ENCODE results near the gene MORN1. TPM values are rescaled to one million over a fixed set of nuclear protein-coding genes. Genes with fewer than 3 reads are reported as not detected.

Gene MORN1
- total RNA-seq, 4 donors from 2014 or later: 3.0 to 34.0 (median 12.5) TPM

DNA sequence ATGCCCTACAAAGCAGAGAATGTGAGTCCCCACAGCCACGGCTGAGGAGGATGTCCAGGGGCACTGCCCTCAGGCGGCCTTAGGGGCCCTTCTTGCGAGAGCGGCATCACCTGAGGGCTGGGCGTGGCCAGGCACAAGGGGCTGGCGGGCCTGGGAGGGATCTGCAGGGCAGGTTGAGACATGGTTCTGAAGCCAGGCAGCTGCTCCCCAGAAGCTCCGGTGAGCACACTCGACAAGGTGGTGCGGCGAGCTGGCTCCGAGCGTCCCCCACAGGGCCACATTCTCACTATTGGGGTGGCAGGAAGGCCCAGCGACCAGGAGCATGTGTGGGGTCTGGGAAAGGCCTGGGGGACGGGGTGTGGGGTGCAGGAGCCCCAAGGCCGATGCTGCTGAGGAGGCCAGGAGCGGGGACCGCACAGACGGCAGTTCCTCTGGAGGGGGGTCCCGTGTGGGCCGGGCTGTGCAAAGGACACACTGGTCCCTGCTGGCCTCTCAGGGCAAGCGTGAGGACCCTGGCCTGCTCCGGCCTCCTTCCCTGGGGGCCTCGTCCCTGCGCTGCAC is 47.2 kb downstream of the MORN1 start:
- 88% methylated on average over 17 of the region's 24 CpGs; no CpG with 5 or more reads in 1 of the 2 donors for WGBS, 2 donors (ENCODE audit: low coverage in 1 of 2)
- H3K36me3 ChIP-seq: no peaks in the 10 kb centered on the region
- H3K4me3 ChIP-seq: no peak overlapping the region
- in situ Hi-C loops (cut with MboI; ENCODE audit: low pct_ligation_motif_present in 1 of 4, low pct_unique_long_range_greater_than_20kb in 1 of 4, low sequenced_read_pairs in 3 of 4) (no loop called here), intact Hi-C loops (cut with DNase I; ENCODE audit: low total_unique reads) (no loop called here)
- H3K9me3 ChIP-seq: no peaks in the 10 kb centered on the region
- no peak overlapping the region for H3K27ac ChIP-seq
- no peaks in the 10 kb centered on the region for H3K4me1 ChIP-seq
- DNase-seq: no peak
- no peaks in the 10 kb centered on the region for H3K27me3 ChIP-seq
- TF ChIP-seq EP300 (IDR thresholded peaks at IDR 0.05; ENCODE audit: low read depth) (no peak), POLR2AphosphoS5 (IDR thresholded peaks at IDR 0.05) (no peak), POLR2A (IDR thresholded peaks at IDR 0.05) (no peak)
- TF ChIP-seq, protein P1, sequence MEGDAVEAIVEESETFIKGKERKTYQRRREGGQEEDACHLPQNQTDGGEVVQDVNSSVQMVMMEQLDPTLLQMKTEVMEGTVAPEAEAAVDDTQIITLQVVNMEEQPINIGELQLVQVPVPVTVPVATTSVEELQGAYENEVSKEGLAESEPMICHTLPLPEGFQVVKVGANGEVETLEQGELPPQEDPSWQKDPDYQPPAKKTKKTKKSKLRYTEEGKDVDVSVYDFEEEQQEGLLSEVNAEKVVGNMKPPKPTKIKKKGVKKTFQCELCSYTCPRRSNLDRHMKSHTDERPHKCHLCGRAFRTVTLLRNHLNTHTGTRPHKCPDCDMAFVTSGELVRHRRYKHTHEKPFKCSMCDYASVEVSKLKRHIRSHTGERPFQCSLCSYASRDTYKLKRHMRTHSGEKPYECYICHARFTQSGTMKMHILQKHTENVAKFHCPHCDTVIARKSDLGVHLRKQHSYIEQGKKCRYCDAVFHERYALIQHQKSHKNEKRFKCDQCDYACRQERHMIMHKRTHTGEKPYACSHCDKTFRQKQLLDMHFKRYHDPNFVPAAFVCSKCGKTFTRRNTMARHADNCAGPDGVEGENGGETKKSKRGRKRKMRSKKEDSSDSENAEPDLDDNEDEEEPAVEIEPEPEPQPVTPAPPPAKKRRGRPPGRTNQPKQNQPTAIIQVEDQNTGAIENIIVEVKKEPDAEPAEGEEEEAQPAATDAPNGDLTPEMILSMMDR (IDR thresholded peaks at IDR 0.05): no peak

DNA sequence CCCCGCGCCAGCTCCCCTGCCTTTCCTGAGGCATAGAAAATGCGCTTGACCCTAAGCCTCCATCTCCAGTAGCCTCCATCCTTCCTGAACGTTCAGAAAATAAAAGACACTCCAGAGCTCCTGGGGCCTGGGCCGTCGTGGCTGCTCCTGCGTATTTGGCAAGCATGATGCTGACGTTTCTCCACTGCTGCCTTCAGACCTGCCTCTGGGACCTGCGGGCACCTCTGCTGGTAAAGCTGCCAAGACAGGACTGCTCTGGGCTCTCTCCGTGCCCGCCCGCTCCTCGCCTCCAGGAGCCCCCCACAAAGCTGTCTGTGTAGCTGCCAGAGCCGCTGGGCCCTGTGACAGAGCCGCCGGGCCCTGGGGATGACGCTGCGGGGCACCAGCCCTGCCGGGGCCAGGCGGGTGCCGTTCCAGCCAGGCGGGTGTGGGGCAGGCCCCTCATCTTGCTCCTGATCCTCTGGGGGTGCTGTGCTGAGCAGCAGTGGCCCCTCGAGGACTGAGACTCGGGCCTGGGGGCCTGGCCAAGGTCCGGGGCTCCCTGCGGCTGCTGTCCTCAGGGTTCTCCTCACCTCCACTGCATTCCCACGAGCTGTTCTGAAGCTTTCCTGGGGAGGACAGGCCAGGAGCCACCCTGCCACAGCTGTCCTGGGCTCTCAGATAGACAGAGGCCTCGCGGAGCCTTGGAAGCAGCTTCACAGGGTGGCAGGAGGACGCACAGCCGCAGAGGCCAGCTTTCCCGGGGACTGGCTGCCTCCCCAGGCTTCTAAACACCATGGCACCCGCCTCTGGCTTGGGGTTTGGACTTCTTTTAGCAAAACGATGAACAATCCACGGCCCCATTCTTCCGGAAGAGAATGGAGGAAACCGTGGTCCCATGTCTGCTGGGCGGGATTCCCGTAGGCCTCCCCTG is 48.1 kb downstream of the MORN1 start:
- H3K4me1 ChIP-seq: no peaks in the 10 kb centered on the region
- H3K27me3 ChIP-seq: no peaks in the 10 kb centered on the region
- in situ Hi-C loops (cut with MboI; ENCODE audit: low pct_ligation_motif_present in 1 of 4, low pct_unique_long_range_greater_than_20kb in 1 of 4, low sequenced_read_pairs in 3 of 4) (no loop called here), intact Hi-C loops (cut with DNase I; ENCODE audit: low total_unique reads) (no loop called here)
- 80 to 84% methylated on average over 4 to 34 of the region's 39 CpGs for WGBS, 2 donors (ENCODE audit: low coverage in 1 of 2)
- DNase-seq: no peak
- H3K9me3 ChIP-seq: no peaks in the 10 kb centered on the region
- H3K27ac ChIP-seq: no peak overlapping the region
- TF ChIP-seq, protein P1 (IDR thresholded peaks at IDR 0.05): no peak
- no peak for TF ChIP-seq EP300 (IDR thresholded peaks at IDR 0.05; ENCODE audit: low read depth)
- H3K36me3 ChIP-seq: no peaks in the 10 kb centered on the region
- no peak overlapping the region for H3K4me3 ChIP-seq

DNA sequence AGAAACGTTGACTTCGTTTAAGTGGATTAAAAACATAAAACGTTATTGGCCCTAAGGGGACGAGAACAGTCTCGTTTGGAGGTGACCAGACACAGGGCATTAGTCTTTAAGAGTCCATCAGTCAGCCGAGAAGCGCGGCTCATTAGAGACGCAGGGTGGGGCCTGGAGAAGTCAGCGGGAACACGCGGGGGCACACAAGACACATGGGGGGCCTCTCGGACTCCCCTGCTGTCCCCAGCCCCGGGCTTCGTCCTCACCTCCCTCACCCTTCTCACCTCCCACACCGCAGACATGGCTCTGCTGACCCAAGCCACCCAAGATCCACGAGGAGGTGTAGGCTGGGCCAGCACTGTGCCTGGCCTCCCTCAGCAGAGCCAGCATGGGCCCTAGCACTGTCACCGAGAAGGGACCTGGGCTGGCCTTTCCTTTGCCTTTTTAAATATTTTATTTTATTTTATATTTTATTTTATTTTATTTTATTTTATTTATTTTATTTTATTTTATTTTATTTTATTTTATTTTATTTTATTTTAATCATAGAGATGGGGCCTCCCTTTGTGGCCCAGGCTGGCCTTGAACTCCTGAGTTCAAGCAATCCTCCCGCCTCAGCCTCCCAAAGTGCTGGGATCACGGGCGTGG is 48.9 kb downstream of the MORN1 start:
- intact Hi-C loops (cut with DNase I; ENCODE audit: low total_unique reads): no loop called here
- Histone ChIP-seq H3K27ac (no peak overlapping the region), H3K4me1 (no peaks in the 10 kb centered on the region), H3K4me3 (no peak overlapping the region), H3K36me3 (no peaks in the 10 kb centered on the region), H3K27me3 (no peaks in the 10 kb centered on the region), H3K9me3 (no peaks in the 10 kb centered on the region)
- TF ChIP-seq POLR2AphosphoS5 (IDR thresholded peaks at IDR 0.05) (no peak), POLR2A (IDR thresholded peaks at IDR 0.05) (no peak), EP300 (IDR thresholded peaks at IDR 0.05; ENCODE audit: low read depth) (no peak)
- TF ChIP-seq, protein P1 (IDR thresholded peaks at IDR 0.05): no peak
- in situ Hi-C loops (cut with MboI; ENCODE audit: low pct_ligation_motif_present in 1 of 4, low pct_unique_long_range_greater_than_20kb in 1 of 4, low sequenced_read_pairs in 3 of 4): no loop called here
- 81% methylated on average over 21 of the region's 21 CpGs; no CpG with 5 or more reads in 1 of the 2 donors for WGBS, 2 donors (ENCODE audit: low coverage in 1 of 2)
- DNase-seq: no peak

DNA sequence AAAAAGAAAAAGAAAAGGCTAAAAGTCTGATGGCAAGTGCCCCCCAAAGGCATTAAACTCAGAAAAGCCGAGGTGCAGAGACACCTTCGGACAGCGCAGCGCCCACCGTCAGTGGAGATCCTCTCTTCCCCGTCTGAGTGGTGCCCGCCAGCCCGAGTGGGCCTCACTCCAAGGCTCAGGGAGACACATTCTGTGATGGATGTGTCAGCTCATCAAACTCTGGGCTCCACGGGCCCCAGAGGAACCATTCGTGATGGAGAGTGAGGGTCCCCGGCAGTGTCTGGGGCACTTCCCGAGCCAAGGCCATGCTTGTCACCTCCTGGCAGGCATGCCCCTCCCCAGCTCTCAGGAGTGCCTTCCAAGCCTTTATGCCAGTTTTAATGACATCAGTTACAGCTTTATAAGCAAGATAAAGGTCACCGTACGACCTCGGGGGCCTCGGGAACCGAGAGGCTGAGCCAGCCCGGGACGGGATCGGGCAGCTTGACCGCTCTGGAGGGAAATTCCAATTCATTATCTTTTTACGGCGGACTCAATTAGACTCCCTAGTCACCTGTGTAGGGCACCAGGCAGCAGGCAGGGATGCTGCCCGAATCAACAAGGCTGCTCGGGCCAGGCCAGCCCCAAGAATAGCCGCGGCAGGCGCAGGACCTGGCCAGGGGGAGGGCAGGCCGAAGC is 49.5 kb downstream of the MORN1 start:
- H3K4me1 ChIP-seq: no peaks in the 10 kb centered on the region
- DNase-seq: no peak
- TF ChIP-seq EP300 (IDR thresholded peaks at IDR 0.05; ENCODE audit: low read depth) (no peak), POLR2AphosphoS5 (IDR thresholded peaks at IDR 0.05) (no peak), POLR2A (IDR thresholded peaks at IDR 0.05) (no peak)
- TF ChIP-seq, protein P1 (IDR thresholded peaks at IDR 0.05): no peak
- intact Hi-C loops (cut with DNase I; ENCODE audit: low total_unique reads): no loop called here
- H3K36me3 ChIP-seq: no peaks in the 10 kb centered on the region
- WGBS, 2 donors (ENCODE audit: low coverage in 1 of 2): 80 to 99% methylated on average over 8 to 29 of the region's 29 CpGs
- H3K27ac ChIP-seq: no peak overlapping the region
- H3K4me3 ChIP-seq: no peak overlapping the region
- in situ Hi-C loops (cut with MboI; ENCODE audit: low pct_ligation_motif_present in 1 of 4, low pct_unique_long_range_greater_than_20kb in 1 of 4, low sequenced_read_pairs in 3 of 4): no loop called here
- no peaks in the 10 kb centered on the region for H3K27me3 ChIP-seq
- no peaks in the 10 kb centered on the region for H3K9me3 ChIP-seq
